HepG2 (cell line): ENCODE results near the gene DHX16. TPM values are rescaled to one million over a fixed set of nuclear protein-coding genes. Genes with fewer than 3 reads are reported as not detected.

Source experiments
- CCDC6 ChIP-seq: sonication (generic); formaldehyde crosslinking; IDR thresholded peaks from 2 replicates; pipeline ENCODE4 v1.8.1; 2022; ENCODE audit warnings: mild to moderate bottlenecking, missing genetic modification reagents, moderate library complexity
- KLF16 ChIP-seq, 2 experiments: sonication (generic) in 1 of 2; formaldehyde crosslinking in 1 of 2; IDR thresholded peaks; 2 replicates each; pipeline versions ENCODE4 v1.6.1 to v1.8.0; 2016 to 2023; ENCODE audit warnings: missing genetic modification reagents in 2 of 2, missing compliant biosample characterization in 1 of 2
- KLF9 ChIP-seq: IDR thresholded peaks from 2 replicates; pipeline ENCODE4 v1.6.1; 2016; ENCODE audit warnings: low read depth
- REXO4 ChIP-seq: sonication (generic); formaldehyde crosslinking; IDR thresholded peaks from 2 replicates; pipeline ENCODE4 v1.8.0; 2022; ENCODE audit warnings: missing genetic modification reagents, mild to moderate bottlenecking, borderline replicate concordance
- TCF7 ChIP-seq: sonication (generic); IDR thresholded peaks from 2 replicates; pipeline ENCODE4 v1.6.1; 2016; ENCODE audit warnings: antibody characterized with exemption, low read depth
- ZC3H13 ChIP-seq: sonication (generic); formaldehyde crosslinking; IDR thresholded peaks from 2 replicates; pipeline ENCODE4 v1.8.1; 2023; ENCODE audit warnings: mild to moderate bottlenecking, missing genetic modification reagents, moderate library complexity
- ZNF563 ChIP-seq: sonication (generic); formaldehyde crosslinking; IDR thresholded peaks from 2 replicates; pipeline ENCODE4 v1.8.0; 2022; ENCODE audit warnings: mild to moderate bottlenecking, moderate library complexity, missing genetic modification reagents
- ZNF564 ChIP-seq: sonication (generic); formaldehyde crosslinking; IDR thresholded peaks from 2 replicates; pipeline ENCODE4 v1.8.1; 2023; ENCODE audit warnings: mild to moderate bottlenecking, missing genetic modification reagents
- polyA plus RNA-seq, 8 experiments: library from polyadenylated mRNA; depleted of rRNA in 3 of 8; stranded (reverse) in 7 of 8; unstranded in 1 of 8; fragments of >200 nt; fragmentation: Illumina TruSeq in 4 of 8; extraction: Trizol in 4 of 8; gene quantifications; 2 replicates each; pipeline versions ENCODE4 v1.2.1 to v1.2.3, GENCODE V29; 2011 to 2016; ENCODE audit warnings: low read depth in 4 of 8, missing spikeins in 1 of 8, mixed read lengths in 1 of 8; ENCODE audit not compliant: insufficient read depth in 1 of 8
- total RNA-seq, 5 experiments: library from RNA; depleted of rRNA; stranded (reverse); fragments of >200 nt; fragmentation: Illumina TruSeq; extraction: Trizol; gene quantifications; 2 replicates each; pipeline ENCODE4 v1.2.3, GENCODE V29; 2016; ENCODE audit warnings: low read depth in 1 of 5
- TF ChIP-seq, protein P1 (sequence below): sonication (generic); formaldehyde crosslinking; conservative IDR thresholded peaks from 2 replicates; pipeline ENCODE4 v1.4.0; 2020; ENCODE audit warnings: mild to moderate bottlenecking, missing genetic modification reagents, moderate library complexity
- TF ChIP-seq, protein P2 (sequence below): sonication (generic); formaldehyde crosslinking; IDR thresholded peaks from 2 replicates; pipeline ENCODE4 v1.5.1; 2020; ENCODE audit warnings: mild to moderate bottlenecking, missing genetic modification reagents, moderate library complexity
- TF ChIP-seq, protein P3 (sequence below): sonication (generic); formaldehyde crosslinking; IDR thresholded peaks from 2 replicates; pipeline ENCODE4 v1.5.1; 2020; ENCODE audit warnings: mild to moderate bottlenecking, missing genetic modification reagents, borderline replicate concordance
- TF ChIP-seq, protein P4 (sequence below): IDR thresholded peaks from 2 replicates; pipeline ENCODE4 v1.6.1; 2018; ENCODE audit warnings: missing genetic modification reagents, mild to moderate bottlenecking, missing compliant biosample characterization

The DHX16 gene
- total and polyA plus RNA-seq, 2 of the 13 experiments (the other 11 are each of a cell fraction or from before 2014, with no cell fraction given): 57.0 to 58.5 TPM

DNA sequence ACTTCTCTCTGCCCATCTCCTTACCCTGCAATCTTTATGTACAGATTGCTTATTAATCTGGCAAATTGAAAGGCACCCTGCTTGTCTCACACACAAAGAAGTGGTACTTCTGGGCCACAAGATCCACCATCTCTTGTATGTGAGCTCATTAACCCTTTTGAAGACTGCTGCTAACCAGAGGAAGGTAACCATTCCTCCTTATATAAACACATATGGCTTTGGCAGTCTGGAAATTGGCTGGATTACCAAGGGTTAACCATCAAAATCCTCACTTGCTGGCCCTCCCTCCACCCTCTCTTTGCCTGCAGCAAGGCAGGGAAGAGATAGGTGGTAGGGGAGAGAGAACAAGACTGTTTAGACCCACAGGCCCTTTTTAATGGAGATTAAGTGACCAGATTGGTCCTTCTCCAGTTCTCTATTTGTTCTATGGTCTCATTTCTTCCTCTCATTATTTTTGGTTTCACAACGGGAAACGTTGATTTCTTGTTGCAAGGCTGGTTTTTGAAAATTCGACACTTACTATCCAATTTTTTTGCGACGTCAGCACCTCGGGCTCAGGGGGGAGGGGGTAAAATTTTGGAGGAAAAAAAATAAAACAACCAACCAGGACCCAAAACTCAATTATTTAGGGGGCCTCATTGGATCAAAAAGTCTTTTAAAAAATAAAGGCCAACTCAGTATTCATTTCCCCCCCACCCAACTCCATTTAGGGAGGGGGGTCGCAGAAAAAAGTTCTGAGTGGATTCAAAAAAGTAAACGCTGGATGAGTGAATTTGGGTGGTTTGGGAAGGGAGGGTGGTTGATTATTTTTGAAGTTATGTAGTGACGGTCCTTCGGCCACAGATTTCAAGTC lies 56.6 kb downstream of the DHX16 start (continued):
- TF ChIP-seq, protein P1, sequence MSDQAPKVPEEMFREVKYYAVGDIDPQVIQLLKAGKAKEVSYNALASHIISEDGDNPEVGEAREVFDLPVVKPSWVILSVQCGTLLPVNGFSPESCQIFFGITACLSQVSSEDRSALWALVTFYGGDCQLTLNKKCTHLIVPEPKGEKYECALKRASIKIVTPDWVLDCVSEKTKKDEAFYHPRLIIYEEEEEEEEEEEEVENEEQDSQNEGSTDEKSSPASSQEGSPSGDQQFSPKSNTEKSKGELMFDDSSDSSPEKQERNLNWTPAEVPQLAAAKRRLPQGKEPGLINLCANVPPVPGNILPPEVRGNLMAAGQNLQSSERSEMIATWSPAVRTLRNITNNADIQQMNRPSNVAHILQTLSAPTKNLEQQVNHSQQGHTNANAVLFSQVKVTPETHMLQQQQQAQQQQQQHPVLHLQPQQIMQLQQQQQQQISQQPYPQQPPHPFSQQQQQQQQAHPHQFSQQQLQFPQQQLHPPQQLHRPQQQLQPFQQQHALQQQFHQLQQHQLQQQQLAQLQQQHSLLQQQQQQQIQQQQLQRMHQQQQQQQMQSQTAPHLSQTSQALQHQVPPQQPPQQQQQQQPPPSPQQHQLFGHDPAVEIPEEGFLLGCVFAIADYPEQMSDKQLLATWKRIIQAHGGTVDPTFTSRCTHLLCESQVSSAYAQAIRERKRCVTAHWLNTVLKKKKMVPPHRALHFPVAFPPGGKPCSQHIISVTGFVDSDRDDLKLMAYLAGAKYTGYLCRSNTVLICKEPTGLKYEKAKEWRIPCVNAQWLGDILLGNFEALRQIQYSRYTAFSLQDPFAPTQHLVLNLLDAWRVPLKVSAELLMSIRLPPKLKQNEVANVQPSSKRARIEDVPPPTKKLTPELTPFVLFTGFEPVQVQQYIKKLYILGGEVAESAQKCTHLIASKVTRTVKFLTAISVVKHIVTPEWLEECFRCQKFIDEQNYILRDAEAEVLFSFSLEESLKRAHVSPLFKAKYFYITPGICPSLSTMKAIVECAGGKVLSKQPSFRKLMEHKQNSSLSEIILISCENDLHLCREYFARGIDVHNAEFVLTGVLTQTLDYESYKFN (CRISPR knock-in tag): 0 out of 2 replicates have a peak, but pooled peaks have one; percentile 24
- TF ChIP-seq, protein P2, sequence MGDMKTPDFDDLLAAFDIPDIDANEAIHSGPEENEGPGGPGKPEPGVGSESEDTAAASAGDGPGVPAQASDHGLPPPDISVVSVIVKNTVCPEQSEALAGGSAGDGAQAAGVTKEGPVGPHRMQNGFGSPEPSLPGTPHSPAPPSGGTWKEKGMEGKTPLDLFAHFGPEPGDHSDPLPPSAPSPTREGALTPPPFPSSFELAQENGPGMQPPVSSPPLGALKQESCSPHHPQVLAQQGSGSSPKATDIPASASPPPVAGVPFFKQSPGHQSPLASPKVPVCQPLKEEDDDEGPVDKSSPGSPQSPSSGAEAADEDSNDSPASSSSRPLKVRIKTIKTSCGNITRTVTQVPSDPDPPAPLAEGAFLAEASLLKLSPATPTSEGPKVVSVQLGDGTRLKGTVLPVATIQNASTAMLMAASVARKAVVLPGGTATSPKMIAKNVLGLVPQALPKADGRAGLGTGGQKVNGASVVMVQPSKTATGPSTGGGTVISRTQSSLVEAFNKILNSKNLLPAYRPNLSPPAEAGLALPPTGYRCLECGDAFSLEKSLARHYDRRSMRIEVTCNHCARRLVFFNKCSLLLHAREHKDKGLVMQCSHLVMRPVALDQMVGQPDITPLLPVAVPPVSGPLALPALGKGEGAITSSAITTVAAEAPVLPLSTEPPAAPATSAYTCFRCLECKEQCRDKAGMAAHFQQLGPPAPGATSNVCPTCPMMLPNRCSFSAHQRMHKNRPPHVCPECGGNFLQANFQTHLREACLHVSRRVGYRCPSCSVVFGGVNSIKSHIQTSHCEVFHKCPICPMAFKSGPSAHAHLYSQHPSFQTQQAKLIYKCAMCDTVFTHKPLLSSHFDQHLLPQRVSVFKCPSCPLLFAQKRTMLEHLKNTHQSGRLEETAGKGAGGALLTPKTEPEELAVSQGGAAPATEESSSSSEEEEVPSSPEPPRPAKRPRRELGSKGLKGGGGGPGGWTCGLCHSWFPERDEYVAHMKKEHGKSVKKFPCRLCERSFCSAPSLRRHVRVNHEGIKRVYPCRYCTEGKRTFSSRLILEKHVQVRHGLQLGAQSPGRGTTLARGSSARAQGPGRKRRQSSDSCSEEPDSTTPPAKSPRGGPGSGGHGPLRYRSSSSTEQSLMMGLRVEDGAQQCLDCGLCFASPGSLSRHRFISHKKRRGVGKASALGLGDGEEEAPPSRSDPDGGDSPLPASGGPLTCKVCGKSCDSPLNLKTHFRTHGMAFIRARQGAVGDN (CRISPR knock-in tag): no peak
- no peak for TF ChIP-seq TCF7
- TF ChIP-seq, protein P3, sequence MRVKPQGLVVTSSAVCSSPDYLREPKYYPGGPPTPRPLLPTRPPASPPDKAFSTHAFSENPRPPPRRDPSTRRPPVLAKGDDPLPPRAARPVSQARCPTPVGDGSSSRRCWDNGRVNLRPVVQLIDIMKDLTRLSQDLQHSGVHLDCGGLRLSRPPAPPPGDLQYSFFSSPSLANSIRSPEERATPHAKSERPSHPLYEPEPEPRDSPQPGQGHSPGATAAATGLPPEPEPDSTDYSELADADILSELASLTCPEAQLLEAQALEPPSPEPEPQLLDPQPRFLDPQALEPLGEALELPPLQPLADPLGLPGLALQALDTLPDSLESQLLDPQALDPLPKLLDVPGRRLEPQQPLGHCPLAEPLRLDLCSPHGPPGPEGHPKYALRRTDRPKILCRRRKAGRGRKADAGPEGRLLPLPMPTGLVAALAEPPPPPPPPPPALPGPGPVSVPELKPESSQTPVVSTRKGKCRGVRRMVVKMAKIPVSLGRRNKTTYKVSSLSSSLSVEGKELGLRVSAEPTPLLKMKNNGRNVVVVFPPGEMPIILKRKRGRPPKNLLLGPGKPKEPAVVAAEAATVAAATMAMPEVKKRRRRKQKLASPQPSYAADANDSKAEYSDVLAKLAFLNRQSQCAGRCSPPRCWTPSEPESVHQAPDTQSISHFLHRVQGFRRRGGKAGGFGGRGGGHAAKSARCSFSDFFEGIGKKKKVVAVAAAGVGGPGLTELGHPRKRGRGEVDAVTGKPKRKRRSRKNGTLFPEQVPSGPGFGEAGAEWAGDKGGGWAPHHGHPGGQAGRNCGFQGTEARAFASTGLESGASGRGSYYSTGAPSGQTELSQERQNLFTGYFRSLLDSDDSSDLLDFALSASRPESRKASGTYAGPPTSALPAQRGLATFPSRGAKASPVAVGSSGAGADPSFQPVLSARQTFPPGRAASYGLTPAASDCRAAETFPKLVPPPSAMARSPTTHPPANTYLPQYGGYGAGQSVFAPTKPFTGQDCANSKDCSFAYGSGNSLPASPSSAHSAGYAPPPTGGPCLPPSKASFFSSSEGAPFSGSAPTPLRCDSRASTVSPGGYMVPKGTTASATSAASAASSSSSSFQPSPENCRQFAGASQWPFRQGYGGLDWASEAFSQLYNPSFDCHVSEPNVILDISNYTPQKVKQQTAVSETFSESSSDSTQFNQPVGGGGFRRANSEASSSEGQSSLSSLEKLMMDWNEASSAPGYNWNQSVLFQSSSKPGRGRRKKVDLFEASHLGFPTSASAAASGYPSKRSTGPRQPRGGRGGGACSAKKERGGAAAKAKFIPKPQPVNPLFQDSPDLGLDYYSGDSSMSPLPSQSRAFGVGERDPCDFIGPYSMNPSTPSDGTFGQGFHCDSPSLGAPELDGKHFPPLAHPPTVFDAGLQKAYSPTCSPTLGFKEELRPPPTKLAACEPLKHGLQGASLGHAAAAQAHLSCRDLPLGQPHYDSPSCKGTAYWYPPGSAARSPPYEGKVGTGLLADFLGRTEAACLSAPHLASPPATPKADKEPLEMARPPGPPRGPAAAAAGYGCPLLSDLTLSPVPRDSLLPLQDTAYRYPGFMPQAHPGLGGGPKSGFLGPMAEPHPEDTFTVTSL (CRISPR knock-in tag): peak; percentile 38; the same call in 1 of the 2 replicates
- 0 out of 4 replicates have a peak, but pooled peaks of 1 of the 2 experiments have one; percentile 5 for TF ChIP-seq KLF16 (CRISPR knock-in tag; IDR thresholded peaks at IDR 0.05)
- peak; percentile 75; the same call in 1 of the 2 replicates for TF ChIP-seq KLF9 (CRISPR knock-in tag)
- TF ChIP-seq ZNF564 (CRISPR knock-in tag): peak; percentile 66; the same call in 1 of the 2 replicates
- TF ChIP-seq ZNF563 (CRISPR knock-in tag): 0 out of 2 replicates have a peak, but pooled peaks have one; percentile 14
- TF ChIP-seq ZC3H13: peak; percentile 95
- TF ChIP-seq REXO4 (CRISPR knock-in tag): no peak
- TF ChIP-seq, protein P4, sequence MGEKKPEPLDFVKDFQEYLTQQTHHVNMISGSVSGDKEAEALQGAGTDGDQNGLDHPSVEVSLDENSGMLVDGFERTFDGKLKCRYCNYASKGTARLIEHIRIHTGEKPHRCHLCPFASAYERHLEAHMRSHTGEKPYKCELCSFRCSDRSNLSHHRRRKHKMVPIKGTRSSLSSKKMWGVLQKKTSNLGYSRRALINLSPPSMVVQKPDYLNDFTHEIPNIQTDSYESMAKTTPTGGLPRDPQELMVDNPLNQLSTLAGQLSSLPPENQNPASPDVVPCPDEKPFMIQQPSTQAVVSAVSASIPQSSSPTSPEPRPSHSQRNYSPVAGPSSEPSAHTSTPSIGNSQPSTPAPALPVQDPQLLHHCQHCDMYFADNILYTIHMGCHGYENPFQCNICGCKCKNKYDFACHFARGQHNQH (CRISPR knock-in tag): peak; percentile 15; the same call in 1 of the 2 replicates
- TF ChIP-seq CCDC6: 0 out of 2 replicates have a peak, but pooled peaks have one; percentile 59
